GM19099 (cell line): Measurements from ENCODE around the gene WWP2.

Experiments
- POLR2A ChIP-seq: IDR thresholded peaks from 3 replicates; pipeline ENCODE4 v1.6.1; 2011; ENCODE audit warnings: low read depth; ENCODE audit not compliant: insufficient read length; ENCODE audit errors: extremely low read depth

The WWP2 gene

DNA sequence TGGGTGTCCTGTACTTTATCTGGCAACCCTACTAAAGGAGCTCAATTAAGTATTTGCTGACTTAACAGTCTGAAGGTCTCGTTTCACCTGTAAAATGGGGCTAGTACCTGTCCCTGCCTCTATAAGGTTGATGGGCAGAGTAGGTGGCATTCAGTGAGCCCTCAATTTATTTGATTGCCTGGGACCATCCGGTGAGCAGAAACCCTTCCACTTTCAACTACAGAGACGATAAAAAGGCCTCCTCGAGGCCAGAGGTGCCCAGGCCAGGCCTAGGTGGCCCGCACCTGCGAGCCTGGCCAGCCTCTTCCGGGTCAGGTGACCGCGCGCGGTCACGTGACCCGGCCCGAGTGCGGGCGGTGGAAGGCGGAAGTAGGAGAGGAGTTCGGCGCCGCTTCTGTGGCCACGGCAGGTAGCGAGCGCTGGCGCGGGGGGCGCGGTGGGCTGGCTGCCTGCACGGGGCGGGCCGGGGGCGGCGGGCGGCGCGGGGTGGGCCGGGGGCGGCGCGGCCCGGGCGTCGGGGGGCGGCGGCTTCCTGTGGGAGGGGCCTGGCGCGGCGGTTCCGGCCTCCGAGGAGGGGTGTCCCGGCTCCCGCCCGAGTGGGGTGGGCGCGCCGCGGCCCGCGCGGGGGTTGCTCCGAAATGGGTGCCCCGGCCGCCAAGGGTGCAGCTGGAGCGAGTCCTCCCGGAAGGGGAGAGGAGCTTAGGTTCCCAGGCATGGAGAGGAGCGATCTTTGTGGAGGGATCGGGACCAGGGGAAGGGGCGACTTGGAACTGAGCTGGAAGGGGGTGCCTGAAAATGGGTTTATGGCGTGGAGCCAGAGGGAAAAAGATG, at the start of gene WWP2:
WWP2 (plus strand) TSS at position 350 of the 831 bp plus-strand sequence. CDS start 24,679 bp downstream, outside the sequence.
- TF ChIP-seq POLR2A = peak; percentile 88

DNA sequence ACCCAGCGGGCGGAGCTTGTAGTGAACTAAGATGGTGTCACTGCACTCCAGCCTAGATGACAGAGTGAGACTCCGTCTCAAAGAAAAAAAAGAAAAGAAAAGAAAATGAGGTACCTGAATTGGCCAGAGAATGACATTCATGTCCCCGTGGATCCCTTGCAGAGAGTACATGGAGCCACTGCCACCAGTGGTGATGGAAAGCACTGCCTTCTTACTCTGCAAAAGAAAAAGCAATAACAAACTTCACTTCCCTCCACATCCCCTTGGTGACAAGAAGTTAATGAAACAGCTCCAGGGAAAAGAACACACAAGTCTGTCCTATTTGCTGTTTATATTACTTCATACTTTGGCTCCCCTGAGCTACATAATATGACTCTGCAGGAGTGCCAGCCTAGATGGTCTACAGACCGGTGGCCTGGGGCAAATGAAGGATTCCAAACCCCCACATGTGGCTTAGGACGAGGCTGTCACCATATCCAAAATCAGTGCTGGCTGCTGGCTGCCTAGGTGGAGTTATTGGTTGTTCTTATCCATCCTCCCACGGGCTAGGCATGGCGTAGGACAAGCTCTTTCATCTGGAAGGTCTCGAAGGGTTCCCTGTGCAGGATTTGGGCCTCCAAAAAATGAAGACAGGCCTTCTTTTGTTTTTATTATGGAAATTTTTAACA, 49.1 kb upstream of the WWP2 start:
- TF ChIP-seq POLR2A = no peak

DNA sequence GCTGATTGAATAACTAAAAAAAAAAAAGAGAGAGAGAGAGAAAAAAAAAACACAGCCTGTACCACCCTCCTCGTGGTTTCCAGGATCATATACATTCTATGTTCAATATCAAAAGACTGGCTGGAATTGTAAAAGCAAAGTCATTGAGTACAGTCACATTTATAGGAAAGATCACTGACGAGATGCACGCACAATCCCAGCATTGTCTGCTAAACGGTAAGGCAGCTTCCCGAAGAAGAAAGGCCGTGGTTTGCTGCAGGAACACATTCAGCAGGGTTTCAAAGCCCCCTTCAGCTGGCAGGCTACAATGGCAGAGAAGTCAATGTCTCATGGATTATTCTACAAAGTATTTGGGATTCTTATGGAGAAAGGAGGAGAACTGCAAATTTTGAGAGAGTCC, 45.1 kb upstream of the WWP2 start:
- no peak for TF ChIP-seq POLR2A

DNA sequence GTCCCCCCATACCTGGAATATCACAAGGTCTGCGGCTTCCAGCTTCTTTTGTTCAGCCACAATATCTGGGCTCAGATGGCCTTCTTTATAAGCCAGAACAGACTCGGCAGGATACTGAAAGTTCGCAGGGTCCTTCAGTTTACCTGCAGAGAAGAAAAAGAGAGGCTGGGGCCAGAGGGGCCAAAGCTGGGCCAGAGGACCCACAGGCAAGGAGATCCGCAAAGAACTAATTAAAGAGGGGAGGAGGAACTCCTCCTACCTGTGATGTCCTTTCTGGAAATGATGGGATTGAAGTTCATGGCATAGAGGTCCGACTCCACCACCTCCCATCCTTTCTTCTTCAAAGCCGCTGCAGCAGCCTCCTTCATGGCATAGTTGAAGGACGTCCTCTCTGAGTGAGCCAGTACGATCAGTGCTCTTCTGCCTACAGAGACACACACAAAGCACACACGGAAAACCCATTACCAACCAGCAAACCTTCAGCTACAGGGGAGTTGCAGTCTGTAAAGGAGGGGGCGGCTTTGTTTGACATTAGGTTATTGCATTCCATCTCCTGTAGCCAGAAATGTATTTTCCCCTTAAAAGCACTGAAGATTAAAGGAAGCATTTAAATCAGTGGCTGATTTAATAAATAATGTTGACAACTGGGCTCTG, 43.9 kb upstream of the WWP2 start:
- no peak for TF ChIP-seq POLR2A

DNA sequence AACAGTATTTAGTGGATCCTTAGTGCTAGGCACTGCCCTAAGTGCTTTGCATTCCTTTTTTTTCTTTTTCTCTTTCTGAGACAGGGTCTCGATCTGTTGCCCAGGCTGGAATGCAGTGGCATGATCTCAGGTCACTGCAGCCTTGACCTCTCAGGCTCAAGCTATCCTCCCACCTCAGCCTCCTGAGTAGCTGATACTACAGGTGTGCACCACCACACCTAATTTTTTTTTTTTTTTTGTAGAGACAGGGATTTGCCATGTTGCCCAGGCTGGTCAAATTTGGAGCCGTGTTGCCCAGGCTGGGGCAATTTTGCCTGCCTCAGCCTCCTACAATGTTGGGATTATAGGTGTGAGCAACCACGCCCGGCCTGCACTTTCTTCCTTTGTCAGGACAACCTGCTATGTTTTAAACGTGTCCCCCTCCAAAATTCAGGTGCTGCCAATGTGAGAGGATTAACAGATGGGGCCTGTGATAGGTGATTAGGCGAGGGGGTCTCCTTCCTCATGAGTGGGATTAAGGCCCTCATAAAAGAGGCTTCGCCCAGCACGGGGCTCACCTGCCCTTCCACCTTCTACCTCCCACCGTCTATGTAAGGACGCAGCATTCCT, 41.2 kb upstream of the WWP2 start:
- no peak for TF ChIP-seq POLR2A

DNA sequence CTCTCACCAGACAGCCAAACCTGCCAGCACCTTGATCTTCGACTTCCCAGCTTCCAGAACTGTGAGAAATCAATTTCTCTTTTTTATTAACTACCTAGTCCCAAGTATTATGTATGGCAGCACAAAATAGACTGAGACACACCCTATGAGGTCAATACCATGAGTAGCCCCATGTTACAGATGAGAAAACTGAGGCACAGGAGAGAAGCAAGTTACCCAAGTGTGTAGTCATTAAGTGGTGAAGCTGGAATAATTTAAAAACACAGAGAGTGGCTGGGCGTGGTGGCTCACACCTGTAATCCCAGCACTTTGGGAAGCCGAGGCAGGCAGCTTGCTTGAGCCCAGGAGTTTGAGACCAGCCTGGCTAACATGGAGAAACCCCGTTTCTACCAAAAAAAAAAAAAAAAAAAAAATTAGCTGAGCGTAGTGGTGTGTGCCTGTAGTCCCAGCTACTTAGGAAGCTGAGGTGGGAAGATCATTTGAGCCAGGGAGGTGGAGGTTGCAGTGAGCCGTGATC, 40.6 kb upstream of the WWP2 start:
- no peak for TF ChIP-seq POLR2A

DNA sequence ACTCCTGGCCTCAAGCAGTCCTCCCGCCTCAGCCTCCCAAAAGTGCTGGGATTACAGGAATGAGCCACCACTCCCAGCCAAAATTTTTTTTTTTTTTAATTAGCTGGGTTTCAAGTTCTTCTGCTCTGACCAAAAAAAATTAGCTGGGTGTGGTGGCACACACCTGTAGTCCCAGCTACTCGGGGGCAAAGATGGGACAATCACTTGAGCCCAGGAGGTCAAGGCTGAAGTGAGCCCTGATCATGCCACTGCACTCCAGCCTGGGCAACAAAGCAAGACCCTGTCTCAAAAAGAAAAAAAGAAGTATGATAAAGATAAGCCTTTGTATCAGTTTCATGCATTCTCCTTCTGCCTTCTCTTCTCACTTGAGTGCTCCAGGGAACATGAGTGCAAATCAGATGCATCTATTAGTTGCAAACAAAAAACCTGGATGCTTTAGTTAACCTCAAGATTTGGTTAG, 37.7 kb upstream of the WWP2 start:
- TF ChIP-seq POLR2A = no peak

DNA sequence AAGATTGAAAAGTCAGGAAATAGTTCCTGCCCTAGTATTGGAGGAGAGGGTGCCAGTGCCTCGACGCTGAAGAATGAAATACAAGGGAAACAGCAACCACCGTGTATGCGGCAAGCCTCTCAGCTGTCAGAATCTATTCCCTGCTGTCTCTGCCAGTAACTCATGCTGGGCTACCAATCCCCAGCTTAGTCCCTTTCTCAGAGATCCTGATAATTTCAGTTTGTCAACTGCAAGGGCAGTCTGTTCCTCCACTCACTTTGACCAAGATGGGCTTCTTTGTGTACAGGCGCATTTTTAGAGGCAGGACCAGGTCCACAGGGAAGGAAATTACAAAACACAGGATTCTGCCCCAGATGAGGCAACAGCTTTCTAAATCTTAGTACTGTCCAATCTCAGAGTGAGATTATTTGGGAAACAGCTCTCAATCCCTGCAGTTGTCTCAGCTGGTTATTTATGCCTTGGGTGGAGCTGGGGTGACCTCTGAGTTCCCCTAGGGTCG, 37.1 kb upstream of the WWP2 start:
- no peak for TF ChIP-seq POLR2A

- TF ChIP-seq POLR2A = no peak
Measured at GRCh38 chr16:69725480-69726312, 36.4 kb upstream of the WWP2 start.

DNA sequence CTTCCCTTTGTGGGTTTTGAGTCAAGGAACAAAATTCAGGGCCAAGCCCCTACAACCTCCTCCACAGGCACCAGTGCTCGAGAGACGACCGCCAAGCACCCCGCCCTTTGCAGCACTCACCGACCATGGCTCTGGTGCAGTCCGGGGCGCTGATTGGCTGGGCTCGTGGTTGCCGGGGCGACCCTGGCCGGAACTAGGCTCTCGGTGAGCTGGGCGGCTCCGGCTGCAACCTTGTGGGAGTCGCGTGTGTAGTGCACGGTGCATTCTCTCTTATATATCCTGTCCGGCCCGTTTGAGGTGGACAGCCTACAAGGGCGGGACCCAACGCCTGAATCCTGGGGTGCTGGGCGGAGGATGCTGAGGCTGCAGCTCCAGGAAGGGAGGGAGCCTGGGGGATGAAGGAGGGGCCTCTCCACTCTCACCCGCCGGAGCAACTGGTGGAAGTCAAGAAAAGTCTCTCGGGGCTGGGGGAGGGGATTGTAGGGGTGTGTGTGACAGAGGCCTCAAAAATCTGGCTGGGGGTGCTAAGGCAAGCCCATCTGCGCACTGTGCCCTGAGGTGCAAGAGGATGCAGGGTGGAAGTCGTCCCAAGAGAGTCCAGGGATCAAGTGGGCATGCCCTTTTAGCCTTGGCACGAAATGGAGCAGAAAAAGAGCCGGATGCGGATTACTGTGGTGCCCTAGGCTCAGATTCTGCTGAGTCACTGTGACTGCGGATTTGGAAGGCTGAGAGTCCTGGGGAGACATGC, 35.6 kb upstream of the WWP2 start, which contains the start of gene NQO1:
NQO1 (minus strand) TSS at position 248 of the 748 bp plus-strand sequence; CDS start at position 127, 121 bp downstream.
- TF ChIP-seq POLR2A = peak; percentile 79

GRCh38 chr16:69727916-69728270, 34.2 kb upstream of the WWP2 start:
- TF ChIP-seq POLR2A = no peak

DNA sequence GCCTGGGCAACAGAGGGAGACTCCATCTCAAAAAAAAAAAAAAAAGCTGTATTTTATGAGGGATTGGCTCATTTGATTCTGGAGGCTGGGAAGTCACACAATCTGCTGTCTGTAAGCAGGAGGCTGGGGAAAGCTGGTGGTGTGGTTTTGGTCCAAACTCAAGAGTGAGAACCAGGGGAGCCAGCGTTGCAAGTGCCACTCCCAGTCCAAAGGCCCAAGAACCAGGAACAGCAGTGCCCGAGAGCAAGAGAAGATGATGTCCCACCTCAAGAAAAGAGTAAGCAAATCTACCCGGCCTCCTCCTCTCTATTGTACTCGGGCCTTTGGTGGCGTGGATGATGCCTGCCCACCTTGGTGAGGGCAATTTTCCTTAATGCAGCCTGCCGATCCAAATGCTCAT, 30.0 kb upstream of the WWP2 start:
- TF ChIP-seq POLR2A = no peak

GRCh38 chr16:69741519-69741918, 20.6 kb upstream of the WWP2 start:
- TF ChIP-seq POLR2A = no peak
